ENCODE results near the gene EXOC2. TPM values are rescaled to one million over a fixed set of nuclear protein-coding genes. Genes with fewer than 3 reads are reported as not detected.

Gene EXOC2
- total and polyA plus RNA-seq, 2 donors (not counting 3 experiments of a cell fraction or from before 2014, with no cell fraction given) = 18.2 to 30.8 TPM

DNA sequence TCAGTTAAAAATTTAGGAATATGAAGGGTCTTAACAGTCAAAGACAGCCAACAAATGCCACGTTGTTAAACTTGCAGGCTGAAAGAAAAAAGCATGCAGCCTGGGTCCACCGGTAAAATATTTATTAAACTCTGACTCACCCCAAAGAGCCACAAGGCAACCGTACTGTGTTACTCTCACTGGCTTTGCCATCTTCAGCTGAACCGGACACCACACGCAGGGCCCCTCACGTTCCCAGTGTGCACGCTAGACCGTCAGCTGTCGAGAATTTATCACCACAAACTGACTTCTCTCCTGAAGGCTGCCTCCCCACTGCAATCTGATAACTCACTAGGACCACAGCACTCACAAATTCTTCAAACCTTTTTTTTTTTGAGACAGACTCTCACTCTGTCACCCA is 66.7 kb downstream of the EXOC2 start:
- Histone ChIP-seq H3K36me3 (ENCODE audit: control insufficient read depth in 2 of 2, extremely low read depth in 1 of 2, insufficient read depth in 2 of 2, low read length in 2 of 2) (peaks cover 0 to 2% of the 10 kb centered on the region in 2 experiments), H3K27ac (ENCODE audit: insufficient read depth, low read depth, low read length) (no peak overlapping the region), H3K79me2 (ENCODE audit: control insufficient read depth, insufficient read depth, low read length) (no peaks in the 10 kb centered on the region), H3K4me1 (ENCODE audit: control insufficient read depth, extremely low read depth, insufficient read depth, low read length) (no peaks in the 10 kb centered on the region), H3K4me2 (ENCODE audit: insufficient read depth, low read length) (no peak overlapping the region), H3K27me3 (ENCODE audit: control insufficient read depth in 2 of 2, insufficient read depth in 2 of 2, low read length in 2 of 2) (no peaks in the 10 kb centered on the region), H3K9me1 (replicated peaks; ENCODE audit: control insufficient read depth, extremely low read depth, insufficient read depth, low read length) (no peaks in the 10 kb centered on the region), H3K4me3 (replicated peaks in 1 of 3; ENCODE audit: insufficient read depth in 1 of 3, low read depth in 1 of 3, low read length in 3 of 3) (no peak overlapping the region), H3K9me3 (replicated peaks; ENCODE audit: control insufficient read depth, insufficient read depth, low read length) (no peaks in the 10 kb centered on the region), H2AFZ (ENCODE audit: low read depth, low read length) (no peak overlapping the region), H4K20me1 (replicated peaks; ENCODE audit: control insufficient read depth, extremely low read depth, insufficient read depth, low read length) (no peaks in the 10 kb centered on the region), H3K9ac (replicated peaks; ENCODE audit: extremely low read depth, insufficient read depth, low read length) (no peak overlapping the region)
- ChIA-PET POLR2A (no interaction called here), CTCF (no interaction called here)
- dilution Hi-C loops (cut with MboI; ENCODE audit: extremely low pct_ligation_motif_present, low sequenced_read_pairs) (no loop called here), intact Hi-C loops (cut with micrococcal nuclease) (no loop called here)
- no TSS peak for BruUV-seq (replicated peaks)
- no peak for FAIRE-seq
- TF ChIP-seq JUN (IDR thresholded peaks at IDR 0.05; ENCODE audit: borderline replicate concordance, insufficient read depth, insufficient read length, low read depth) (no peak), GATA2 (IDR thresholded peaks at IDR 0.05; ENCODE audit: insufficient read depth, insufficient read length, low read depth, low read length) (no peak), FOS (IDR thresholded peaks at IDR 0.05; ENCODE audit: borderline replicate concordance, insufficient read depth, low read length) (no peak), EZH2 (IDR thresholded peaks at IDR 0.05; ENCODE audit: borderline replicate concordance, low read depth, low read length, severe bottlenecking) (no peak), POLR2AphosphoS5 (IDR thresholded peaks at IDR 0.05; ENCODE audit: insufficient read depth, low read depth, low read length) (no peak), POLR2A (IDR thresholded peaks at IDR 0.05; ENCODE audit: low read depth, low read length) (no peak), MYC (IDR thresholded peaks at IDR 0.05; ENCODE audit: low read depth, low read length) (no peak)
- TF ChIP-seq, protein P1, sequence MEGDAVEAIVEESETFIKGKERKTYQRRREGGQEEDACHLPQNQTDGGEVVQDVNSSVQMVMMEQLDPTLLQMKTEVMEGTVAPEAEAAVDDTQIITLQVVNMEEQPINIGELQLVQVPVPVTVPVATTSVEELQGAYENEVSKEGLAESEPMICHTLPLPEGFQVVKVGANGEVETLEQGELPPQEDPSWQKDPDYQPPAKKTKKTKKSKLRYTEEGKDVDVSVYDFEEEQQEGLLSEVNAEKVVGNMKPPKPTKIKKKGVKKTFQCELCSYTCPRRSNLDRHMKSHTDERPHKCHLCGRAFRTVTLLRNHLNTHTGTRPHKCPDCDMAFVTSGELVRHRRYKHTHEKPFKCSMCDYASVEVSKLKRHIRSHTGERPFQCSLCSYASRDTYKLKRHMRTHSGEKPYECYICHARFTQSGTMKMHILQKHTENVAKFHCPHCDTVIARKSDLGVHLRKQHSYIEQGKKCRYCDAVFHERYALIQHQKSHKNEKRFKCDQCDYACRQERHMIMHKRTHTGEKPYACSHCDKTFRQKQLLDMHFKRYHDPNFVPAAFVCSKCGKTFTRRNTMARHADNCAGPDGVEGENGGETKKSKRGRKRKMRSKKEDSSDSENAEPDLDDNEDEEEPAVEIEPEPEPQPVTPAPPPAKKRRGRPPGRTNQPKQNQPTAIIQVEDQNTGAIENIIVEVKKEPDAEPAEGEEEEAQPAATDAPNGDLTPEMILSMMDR (IDR thresholded peaks at IDR 0.05; ENCODE audit: extremely low read depth in 1 of 2, insufficient read depth in 1 of 2, low read depth in 1 of 2, low read length in 2 of 2) = no peak
- TF ChIP-seq, protein P2, sequence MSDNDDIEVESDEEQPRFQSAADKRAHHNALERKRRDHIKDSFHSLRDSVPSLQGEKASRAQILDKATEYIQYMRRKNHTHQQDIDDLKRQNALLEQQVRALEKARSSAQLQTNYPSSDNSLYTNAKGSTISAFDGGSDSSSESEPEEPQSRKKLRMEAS (IDR thresholded peaks at IDR 0.05; ENCODE audit: insufficient read depth, insufficient read length) = no peak
- no peak for DNase-seq (ENCODE audit: low read depth, low spot score)
